Activated CD8-positive, alpha-beta memory T cell treated with anti-CD3 and anti-CD28 coated beads, Interleukin-2, amount 50 U/mL, for 4 hours (primary cell): ENCODE data around the gene DNAAF5.
A peak's percentile ranks its signal among the peaks of the same experiment; 100 is the strongest.
"Not testable (repeated sequence)": the region's sequence is repeated elsewhere in the genome, so short reads cannot be mapped to it uniquely, and the experiment has no call there.

Experiments used
- DNase-seq: peaks from one replicate; pipeline ENCODE4 v3.0.0-alpha.2; 2020

DNAAF5 gene

DNA sequence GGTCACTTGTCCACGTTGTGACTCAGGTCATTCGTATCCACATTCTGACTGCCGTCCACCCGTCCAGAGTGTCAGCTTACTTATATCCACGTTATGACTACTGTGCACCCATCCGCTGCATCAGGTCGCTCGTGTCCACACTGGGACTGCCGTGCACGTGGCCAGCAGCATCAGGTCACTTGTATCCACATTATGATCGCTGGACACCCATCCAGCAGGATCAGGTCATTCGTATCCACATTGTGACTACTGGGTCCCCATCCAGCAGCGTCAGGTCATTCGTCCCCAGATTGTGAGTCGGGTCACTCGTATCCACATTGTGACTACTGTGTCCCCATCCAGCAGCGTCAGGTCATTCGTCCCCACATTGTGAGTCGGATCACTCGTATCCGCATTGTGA is 58.5 kb downstream of the DNAAF5 start:
- DNase-seq: no peak

DNA sequence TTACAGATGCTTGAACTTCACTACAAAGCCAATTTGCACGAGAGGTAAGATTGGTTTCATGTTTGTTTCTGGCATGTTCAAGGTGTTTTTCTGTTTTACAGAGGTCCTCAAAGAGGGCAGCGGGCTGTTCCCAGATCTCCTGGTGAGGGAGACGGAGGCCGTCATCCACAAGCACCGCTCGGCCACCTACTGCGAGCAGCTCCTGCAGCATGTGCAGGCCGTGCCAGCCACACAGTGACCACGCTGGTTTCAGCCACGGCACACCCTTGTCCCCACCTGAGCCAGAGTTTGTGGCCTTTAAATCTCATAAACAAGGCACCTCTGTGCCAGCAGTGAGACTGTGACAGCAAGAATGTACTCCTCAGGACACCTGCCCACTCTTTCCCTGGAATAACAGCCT is 58.9 kb downstream of the DNAAF5 start:
- DNase-seq: no peak

DNA sequence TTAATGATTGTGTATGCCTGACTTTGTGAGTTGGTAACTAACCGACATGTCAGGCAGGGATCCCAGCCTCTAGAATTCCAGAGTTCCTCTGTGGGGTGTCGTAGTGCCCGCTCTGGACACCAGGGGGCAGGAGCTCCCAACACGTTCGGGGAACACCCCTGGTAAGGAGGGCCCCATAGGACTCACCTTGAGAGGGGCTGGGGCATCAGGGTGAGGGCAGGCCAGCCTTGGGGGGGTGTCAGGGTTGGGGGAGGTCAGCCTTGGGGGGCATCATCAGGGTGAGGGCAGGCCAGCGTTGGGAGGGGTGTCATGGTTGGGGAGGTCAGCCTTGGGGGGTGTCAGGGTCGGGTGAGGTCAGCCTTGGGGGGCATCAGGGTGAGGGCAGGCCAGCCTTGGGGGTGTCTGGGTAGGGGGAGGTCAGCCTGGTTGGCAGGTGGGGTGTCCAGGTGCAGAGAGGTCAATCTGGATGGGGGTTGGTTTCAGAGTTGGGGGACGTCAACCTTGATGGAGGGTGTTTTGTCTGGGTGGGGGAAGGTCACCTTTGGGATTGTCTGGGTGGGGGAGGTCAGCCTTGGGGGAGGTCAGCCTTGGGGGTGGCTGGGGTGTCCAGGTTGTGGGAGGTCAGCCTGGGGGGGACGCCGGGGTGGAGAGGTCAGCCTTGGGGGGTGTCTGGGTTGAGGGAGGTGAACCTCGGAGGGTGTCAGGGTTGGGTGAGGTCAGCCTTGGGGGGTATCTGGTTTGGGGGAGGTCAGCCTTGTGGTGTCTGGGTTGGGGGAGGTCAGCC is 60.2 kb downstream of the DNAAF5 start:
- DNase-seq: peak; percentile 77

DNA sequence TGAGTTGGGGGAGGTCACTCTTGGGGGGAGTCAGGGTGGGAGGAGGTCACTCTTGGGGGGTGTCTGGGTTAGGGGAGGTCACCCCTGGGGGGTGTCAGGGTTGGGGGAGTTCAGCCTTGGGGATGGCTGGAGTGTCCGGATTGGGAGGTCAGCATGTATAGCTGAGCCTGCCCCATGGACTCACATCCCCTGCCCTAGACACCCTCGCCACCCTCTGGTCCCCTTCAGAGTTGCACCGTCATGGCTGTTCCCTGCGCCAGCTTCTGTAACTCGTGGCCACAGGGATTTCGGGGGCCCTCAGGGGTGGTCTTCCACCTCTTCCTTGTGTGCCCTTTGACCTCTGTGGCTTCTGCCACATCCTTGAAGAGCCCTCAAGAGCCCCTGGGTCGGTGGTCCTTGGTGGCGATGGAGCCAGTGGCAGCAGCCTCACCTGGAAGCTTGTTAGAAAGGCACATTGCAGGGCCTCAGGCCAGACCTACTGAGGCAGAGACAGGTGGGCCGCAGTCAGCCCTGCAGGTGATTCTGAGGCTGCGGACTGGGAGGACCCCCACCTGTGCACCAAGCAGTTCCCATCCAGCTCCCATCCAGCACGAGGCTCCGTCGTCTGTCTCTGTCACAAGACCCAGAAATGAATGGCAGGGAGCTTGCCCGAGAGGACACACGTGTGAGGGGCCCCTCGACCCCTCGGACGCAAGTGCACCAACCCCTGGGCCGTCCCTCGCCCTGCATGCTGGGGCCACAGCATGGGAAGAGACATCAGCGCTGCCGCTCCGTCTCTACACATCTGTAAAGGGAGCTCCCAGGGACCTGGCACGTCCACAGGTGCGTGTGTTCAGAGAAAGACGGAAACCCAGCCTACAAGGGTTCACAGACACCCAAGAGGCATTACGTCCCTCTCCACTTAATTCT is 61.1 kb downstream of the DNAAF5 start:
- no peak for DNase-seq

DNA sequence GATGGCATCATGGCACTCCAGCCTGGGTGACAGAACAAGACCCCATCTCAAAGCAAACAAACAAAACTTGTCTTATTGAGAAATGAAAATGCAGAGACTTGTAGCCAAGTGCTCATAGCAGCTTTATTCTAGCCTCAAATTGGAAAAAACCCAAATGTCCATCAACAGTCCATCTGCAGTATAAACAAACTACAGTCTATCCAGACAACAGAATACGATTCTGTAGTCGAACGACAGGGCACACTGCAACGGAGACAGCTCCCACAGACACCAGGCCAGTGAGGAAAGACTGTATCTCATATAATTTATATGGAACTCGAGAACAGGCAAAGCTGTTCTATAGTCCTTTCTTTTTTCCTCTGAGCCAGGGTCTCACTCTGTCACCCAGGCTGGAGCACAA is 65.0 kb downstream of the DNAAF5 start:
- DNase-seq: no peak

DNA sequence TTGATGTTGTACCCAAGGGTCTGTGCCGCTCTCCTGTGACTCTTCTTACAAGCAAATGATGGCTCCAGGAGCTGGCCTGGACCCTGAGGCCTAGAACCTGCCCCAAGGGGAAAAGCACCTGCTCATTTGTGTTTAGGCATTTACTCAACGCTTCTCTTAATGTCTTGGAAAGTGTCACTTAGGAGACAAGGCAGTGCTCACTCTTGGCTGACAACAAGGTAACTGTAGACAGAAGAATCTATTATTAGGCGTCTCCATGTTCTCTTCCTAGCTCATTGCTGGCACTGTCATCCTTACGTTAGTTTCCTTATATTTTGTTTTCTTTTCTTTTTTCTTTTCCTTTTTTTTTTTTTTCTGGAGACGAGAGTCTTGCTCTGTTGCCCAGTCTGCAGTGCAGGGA is 67.7 kb downstream of the DNAAF5 start:
- DNase-seq: no peak

DNA sequence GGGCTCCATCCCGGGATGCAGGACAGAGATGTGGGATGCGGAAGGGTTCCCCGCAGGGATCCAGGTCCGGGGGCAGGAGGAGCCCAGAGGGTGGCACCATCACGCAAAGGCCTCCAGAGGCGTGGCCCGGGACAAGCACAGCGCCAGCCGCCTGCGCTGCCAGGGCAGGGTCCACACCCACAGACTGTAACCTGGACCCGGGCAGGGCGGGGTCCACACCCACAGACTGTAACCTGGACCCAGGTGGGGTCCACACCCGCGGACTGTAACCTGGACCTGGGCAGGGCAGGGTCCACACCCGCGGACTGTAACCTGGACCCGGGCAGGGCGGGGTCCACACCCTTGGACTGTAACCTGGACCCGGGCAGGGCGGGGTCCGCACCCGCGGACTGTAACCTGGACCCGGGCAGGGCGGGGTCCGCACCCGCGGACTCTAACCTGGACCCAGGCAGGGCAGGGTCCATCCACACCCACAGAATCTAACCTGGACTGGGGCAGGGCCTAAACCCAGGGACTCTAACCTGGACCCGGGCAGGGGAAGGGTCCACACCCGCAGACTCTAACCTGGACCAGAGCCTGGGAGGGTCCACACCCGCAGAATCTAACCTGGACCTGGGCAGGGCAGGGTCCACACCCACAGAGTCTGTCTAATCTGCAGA is 68.3 kb downstream of the DNAAF5 start:
- no peak for DNase-seq

DNA sequence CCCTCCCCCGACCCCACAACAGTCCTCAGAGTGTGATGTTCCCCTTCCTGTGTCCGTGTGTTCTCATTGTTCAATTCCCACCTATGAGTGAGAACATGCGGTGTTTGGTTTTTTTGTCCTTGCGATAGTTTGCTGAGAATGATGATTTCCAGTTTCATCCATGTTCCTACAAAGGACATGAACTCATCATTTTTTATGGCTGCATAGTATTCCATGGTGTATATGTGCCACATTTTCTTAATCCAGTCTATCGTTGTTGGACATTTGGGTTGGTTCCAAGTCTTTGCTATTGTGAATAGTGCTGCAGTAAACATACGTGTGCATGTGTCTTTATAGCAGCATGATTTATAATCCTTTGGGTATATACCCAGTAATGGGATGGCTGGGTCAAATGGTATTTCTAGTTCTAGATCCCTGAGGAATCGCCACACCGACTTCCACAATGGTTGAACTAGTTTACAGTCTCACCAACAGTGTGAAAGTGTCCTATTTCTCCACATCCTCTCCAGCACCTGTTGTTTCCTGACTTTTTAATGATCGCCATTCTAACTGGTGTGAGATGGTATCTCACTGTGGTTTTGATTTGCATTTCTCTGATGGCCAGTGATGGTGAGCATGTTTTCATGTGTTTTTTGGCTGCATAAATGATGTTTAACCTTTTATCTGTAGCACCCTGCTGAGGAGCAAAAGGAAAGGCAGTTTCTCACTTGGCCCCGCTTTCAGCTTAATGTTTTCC is 70.1 kb downstream of the DNAAF5 start:
- not testable (repeated sequence) for DNase-seq

DNA sequence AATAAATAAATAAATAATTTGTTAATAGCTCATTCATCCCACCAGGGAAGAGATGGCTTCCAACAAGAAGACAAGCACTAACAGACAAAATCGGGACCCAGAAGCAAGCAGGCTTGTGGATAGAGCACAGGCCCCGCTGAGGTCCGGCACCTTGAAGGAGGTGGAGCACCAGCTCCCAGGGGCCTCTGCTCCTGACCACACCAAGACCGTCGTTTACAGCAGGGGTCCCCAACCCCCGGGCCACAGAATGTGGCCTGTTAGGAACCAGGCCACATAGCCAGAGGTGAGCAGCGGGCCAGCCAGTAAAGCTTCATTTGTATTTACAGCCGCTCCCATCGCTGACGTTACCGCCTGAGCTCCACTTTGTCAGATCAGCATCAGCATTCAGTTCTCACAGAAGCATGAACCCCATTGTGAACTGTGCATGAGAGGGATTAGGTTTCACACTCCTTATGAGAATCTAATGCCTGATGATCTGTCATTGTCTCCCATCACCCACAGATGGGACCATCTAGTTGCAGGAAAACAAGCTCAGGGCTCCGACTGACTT is 72.5 kb downstream of the DNAAF5 start:
- no peak for DNase-seq

DNA sequence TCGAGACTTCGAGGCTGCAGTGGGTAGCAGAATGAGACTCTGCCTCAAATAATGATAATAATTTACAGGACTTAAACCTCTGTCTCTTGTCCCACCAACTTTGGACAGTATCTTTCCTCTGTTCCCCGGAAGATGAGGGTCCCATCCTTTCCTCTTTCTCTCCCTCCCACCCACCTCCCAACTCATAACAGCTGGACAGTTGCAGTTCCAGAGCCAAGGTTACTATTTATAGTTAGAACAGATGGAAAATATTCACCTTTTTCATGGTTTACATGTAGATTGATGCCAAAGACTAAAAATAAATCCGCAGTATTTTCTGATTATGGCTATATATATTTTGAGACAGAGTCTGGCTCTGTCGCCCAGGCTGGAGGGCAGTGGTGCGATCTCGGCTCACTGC is 74.2 kb downstream of the DNAAF5 start:
- no peak for DNase-seq

DNA sequence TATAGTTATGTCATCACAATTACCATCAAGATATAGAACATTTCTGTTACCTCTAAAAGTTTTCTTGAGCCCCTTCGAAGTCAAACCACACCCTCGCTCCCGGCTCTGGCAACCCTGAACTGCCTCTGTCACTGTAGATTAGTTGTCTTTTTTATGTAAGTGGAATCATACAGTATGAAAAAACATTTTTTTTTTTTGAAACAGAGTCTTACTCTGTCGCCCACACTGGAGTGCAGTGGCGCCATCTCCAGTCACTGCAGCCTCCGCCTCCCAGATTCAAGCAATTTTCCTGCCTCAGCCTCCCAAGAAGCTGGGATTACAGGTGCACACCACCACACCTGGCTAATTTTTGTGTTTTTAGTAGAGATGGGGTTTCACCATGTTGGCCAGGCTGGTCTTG is 74.9 kb downstream of the DNAAF5 start:
- DNase-seq: not testable (repeated sequence)

DNA sequence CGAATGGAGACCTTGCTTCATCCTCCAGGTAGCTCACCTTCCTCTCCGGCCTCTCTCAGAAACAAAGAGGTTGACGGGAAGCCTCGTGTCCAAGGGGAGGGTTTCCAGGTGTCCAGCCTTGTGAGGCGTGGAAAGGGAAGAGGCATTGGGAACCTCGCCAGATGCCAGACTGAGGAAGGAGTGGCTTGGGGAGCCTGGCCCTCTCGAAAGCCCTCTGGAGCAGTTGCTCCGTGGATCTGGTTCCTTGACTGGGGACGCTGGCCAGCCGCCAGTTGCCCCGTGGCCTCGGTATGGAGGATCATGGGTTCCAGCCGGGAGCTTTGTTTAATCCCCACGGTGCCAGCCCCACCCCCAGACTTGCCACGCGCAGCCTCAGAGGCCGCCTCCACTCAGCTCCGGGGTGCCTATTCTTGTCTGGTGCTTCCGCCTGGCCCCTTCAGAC is 75.5 kb downstream of the DNAAF5 start:
- no peak for DNase-seq

DNA sequence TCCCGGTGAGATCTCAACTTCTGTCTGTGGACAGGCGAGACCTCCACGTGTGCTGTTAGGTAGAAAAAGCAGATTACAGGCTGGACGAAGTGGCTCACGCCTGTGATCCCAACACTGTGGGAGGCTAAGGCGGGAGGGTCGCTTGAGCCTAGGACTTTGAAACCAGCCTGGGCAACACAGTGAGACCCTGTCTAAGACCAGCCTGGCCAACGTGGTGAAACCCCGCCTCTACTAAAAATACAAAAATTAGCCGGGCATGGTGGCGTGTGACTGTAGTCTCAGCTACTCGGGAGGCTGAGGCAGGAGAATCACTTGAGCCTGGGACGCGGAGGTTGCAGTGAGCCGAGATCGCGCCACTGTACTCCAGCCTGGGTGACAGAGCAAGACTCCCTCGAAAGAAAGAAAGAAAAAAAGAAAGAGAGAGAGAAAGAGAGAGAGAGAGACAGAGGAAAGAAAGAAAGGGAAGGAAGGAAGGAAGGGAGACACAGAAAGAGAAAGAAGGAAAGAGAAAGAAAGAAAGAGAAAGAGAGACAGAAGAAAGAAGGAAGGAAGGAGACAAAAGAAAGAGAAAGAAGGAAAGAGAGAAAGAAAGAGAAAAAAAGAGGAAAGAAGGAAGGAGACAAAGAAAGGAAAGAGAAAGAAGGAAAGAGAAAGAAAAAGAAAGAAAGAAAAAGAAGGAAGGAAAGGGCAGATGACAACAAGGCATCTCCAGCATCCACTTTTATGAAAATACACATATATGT is 76.2 kb downstream of the DNAAF5 start:
- no peak for DNase-seq

DNA sequence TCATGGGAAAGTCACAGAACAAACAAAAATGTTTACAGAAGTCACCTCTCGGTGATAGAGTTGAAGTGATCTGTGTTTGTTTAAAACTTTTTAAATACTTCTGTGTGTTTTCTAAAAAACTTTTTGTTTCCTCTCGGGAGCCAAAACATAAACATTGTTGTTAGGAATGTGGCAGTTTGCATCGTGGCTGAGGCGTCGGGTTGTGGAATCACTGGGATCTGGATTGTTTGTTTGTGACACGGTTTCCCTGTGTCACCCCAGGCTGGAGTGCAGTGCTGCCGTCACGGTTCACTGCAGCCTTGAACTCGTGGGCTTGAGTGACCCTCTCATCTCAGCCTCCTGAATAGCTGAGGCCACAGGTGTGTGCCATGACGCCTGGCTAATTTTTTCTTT is 76.7 kb downstream of the DNAAF5 start:
- no peak for DNase-seq

DNA sequence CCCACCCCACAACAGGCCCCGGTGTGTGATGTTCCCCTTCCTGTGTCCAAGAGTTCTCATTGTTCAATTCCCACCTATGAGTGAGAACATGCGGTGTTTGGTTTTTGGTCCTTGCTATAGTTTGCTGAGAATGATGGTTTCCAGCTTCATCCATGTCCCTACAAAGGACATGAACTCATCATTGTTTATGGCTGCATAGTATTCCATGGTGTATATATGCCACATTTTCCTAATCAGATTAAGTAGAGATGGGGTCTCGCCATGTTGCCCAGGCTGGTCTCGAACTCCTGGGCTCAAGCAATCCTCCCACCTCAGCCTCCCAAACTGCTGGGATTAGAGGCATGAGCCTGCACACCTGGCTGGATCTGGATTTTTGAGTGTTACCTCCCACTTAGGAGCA is 77.3 kb downstream of the DNAAF5 start:
- not testable (repeated sequence) for DNase-seq

DNA sequence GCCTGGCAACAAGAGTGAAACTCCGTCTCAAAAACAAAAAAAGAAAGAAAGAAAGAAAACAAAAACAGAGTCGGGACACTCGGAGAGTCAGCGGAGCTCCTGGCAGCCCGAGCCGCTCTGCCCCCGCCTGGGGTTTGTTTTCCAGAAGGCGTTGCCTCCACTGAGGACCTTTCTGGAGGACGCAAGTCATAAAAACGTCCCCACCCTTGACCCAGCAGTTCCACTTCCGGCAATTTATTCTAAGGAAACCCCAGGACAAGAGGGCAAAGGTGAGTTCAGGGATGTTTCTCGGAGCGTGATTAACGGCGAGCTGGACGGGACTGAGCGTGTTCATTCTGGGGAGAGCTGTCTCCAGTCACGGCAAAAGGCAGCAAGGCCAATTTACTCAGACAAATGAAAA is 78.8 kb downstream of the DNAAF5 start:
- no peak for DNase-seq

DNA sequence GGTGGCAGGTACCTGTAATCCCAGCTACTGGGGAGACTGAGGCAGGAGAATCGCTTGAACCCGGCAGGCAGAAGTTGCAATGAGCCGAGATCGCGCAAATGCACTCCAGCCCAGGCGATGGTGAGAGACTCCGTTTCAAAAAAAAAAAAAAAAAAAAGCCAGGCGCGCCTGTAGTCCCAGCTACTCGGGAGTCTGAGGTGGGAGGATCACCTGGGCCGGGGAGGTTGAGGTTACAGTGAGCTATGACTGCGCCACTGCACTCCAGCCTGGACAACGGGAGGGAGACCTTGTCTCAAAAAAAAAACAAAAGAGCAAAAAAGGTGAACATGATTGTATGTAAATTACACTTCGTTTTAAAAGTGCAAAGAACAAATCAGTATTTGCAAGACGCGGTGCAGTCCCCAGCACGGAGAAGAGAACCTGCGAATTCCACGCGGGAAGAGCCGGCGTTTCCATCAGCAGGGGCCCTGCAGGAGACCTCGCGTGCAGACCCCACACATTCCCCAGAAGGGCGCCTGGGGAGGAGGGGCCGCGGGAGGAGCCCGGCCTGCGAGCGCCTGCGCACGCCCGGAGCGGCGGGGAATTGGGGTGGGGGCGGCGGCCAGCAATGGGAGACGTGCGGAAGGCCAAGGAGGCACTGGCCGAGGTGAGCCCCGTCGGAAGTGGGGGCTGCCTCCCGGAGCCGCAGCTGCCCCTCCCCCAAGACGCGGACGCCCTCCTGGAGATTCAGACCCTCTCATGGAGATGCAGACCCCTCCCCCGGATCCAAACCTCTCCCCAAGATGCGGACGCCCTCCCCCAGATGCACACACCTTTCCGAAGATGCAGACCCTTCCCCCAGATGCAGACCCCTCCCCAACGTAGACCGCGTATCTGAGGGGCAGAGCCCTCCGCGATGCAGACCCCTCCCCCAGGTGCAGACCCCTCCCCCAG is 89.1 kb downstream of the DNAAF5 start:
- DNase-seq: no peak

DNA sequence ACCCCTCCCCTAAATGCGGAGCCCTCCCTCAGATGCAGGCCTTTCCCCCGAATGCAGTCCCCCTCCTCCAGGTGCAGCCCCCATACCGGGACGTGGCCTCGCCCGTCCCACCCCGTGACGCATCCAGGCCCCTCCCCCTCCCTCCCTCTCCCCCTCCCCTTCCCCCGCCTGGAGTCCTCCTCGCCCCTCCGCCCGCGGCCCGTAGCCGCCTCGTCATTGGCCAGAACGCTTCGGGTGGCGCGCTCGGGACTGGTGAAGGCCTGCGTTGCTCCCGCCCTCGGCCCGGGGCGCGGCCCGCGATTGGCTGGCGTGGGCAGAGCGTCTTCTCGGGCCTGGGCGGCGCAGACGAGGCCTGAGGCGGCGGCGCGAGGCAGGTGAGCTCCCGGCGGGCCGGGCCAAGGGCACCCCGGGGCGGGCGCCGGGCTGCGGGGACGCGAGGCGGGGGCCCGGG is 89.8 kb downstream of the DNAAF5 start:
- DNase-seq: peak; percentile 97

DNA sequence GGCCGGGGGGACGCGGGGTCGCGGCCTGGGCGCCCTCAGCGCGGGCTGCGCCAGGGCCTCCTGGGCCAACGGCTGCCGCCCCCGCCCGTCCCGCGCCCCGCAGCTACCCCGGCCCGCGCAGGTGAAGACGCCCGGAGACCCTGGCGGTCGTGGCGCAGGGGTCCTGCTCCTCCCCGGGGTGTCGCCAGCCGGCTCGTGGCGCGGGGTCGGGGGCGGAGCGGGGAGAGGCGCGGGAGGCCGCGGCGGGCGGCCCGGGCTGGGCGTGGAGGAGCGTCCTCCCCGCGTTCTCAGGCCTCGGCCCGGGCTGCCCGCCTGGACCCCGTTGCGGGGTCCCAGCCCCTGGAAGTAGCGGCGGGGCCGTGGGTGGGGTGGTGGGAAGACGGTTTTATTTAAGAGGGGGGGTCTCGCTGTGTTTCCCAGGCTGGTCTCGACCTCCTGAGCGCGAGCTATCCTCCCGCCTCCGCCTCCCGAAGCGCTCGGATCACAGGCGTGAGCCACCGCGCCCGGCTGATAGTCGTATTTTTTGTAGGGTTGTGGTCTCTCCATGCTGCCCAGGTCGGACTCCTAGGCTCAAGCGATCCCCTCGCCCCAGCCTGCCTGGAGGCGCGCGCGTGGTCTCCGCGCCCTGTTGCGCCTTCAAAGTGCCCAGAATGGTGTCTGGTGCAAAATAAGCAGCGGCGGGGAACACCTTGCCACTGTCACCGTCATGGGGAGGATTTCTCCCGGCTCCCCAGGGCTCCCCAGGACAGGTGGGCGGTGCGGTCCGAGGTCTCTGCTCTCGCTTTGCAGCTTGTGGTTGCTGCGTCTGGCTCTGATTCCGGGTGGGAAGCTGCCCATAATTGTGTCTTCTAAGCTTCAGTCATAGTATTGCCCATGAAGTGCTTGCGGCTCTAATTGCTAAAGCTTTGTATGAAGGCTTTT is 90.5 kb downstream of the DNAAF5 start:
- DNase-seq: peak; percentile 42
